ENCODE measurements around the gene HAPLN2. TPM values are rescaled to one million over a fixed set of nuclear protein-coding genes. Genes with fewer than 3 reads are reported as not detected.

HAPLN2 gene
- total and polyA plus RNA-seq, 2 donors (not counting 1 experiment from before 2014, with no cell fraction given) = 0.13 TPM; not detected in 1

DNA sequence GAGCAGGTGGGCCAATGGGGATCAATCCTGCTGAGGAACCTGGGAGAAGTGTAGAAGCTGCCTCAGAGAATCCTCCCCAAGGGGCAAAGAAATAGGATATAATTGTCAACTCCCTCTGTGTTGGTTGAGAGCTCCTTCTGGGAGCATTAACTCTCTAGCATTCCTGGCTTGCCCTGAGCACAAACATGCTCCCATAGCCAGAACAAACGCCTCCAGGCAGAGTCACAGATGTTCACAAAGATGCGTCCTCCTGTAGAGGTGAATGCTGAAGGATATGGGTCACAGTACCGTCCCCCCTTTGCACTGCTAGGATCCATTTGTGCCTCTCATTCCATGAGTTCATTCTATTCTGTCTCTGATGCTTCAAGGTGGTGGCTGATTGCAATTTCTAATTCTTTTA, 13.1 kb downstream of the HAPLN2 start:
- intact Hi-C loops (cut with micrococcal nuclease) = no loop called here
- ATAC-seq (ENCODE audit: low read depth) (no peak), DNase-seq (no peak)
- POLR2A ChIA-PET = no interaction called here
- TF ChIP-seq, protein P1, sequence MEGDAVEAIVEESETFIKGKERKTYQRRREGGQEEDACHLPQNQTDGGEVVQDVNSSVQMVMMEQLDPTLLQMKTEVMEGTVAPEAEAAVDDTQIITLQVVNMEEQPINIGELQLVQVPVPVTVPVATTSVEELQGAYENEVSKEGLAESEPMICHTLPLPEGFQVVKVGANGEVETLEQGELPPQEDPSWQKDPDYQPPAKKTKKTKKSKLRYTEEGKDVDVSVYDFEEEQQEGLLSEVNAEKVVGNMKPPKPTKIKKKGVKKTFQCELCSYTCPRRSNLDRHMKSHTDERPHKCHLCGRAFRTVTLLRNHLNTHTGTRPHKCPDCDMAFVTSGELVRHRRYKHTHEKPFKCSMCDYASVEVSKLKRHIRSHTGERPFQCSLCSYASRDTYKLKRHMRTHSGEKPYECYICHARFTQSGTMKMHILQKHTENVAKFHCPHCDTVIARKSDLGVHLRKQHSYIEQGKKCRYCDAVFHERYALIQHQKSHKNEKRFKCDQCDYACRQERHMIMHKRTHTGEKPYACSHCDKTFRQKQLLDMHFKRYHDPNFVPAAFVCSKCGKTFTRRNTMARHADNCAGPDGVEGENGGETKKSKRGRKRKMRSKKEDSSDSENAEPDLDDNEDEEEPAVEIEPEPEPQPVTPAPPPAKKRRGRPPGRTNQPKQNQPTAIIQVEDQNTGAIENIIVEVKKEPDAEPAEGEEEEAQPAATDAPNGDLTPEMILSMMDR (IDR thresholded peaks at IDR 0.05) = no peak
- TF ChIP-seq EZH2 (IDR thresholded peaks at IDR 0.05; ENCODE audit: borderline replicate concordance, insufficient read depth, low read depth, low read length, poor library complexity, severe bottlenecking) = no peak
- Histone ChIP-seq H3K9ac (ENCODE audit: low read length) (no peak overlapping the region), H3K27me3 (replicated peaks in 1 of 4; ENCODE audit: control extremely low read depth in 1 of 4, control insufficient read depth in 3 of 4, insufficient read depth in 4 of 4, low read length in 3 of 4) (peaks cover 0 to 34% (median 14%) of the 10 kb centered on the region in 4 experiments), H3K79me2 (ENCODE audit: control insufficient read depth, insufficient read depth, low read length) (no peaks in the 10 kb centered on the region), H3K27ac (ENCODE audit: low read length in 2 of 2) (no peak overlapping the region), H2AFZ (ENCODE audit: insufficient read depth, low read depth, low read length, poor library complexity, severe bottlenecking) (no peak overlapping the region), H3K4me2 (replicated peaks; ENCODE audit: low read depth, low read length, poor library complexity, severe bottlenecking) (no peak overlapping the region), H3K36me3 (replicated peaks in 1 of 2; ENCODE audit: control extremely low read depth in 1 of 2, control insufficient read depth in 1 of 2, extremely low read depth in 1 of 2, insufficient read depth in 2 of 2, low read length in 1 of 2) (no peaks in the 10 kb centered on the region), H3K9me3 (ENCODE audit: control extremely low read depth in 1 of 3, control insufficient read depth in 2 of 3, insufficient read depth in 1 of 3, low read length in 2 of 3) (no peaks in the 10 kb centered on the region), H4K20me1 (ENCODE audit: control insufficient read depth, insufficient read depth, low read length, poor library complexity, severe bottlenecking) (no peaks in the 10 kb centered on the region), H3K4me1 (ENCODE audit: control insufficient read depth in 2 of 2, insufficient read depth in 2 of 2, low read length in 2 of 2) (peaks cover 0 to under 1% of the 10 kb centered on the region in 2 donors), H3K4me3 (ENCODE audit: control extremely low read depth in 1 of 5, extremely low read depth in 1 of 5, insufficient read depth in 1 of 5, low read depth in 2 of 5, low read length in 4 of 5) (no peak overlapping the region)
- H3K27ac Mint-ChIP-seq = no peak overlapping the region
- no peaks in the 10 kb centered on the region for H3K9me3 Mint-ChIP-seq (ENCODE audit: insufficient read depth)
- no peaks in the 10 kb centered on the region for H3K4me1 Mint-ChIP-seq
- H3K4me3 Mint-ChIP-seq = no peak overlapping the region
- WGBS (ENCODE audit: insufficient coverage) = 67% methylated on average over 3 of the region's 3 CpGs
- H3K27me3 Mint-ChIP-seq = peaks cover 60% of the 10 kb centered on the region
- CTCF ChIA-PET = no interaction called here

DNA sequence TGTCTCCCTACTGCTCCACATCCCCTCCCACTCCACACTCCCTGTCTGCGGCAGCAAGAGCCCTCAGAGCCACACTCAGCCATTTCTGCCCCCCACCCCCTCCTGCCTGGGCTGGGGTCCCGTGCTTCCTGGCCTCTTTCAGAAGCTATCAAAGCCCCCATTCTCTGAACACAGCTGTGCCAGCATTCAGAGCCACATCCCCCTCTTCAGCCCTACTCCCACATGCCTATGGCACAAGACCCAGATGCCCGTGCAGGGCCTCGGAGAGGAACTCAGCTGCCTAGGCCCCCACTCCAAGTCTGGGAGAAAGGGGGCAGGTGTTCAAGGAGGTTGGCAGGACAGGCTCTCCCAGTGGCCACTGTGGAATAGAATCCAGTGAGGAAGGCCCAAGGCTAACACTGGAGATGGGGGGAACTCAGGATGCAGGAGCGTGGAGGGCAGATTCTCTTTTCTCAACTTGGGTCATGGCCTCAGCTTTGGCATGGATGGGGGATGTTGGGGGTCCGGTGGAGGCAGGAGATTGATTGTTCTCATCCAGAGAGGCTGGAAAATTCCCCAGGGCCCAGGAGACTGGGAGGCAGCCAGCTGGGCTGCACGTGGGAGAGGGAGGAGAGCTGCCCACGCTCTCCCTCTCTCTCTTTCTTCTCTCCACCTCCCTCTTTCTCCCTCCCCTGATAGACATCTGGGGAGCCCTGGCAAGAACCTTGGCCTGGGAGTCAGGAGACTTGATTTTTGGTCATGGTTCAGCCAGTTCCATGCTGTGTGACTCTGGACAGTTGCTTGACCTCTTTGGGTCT, 19.2 kb downstream of the HAPLN2 start:
- peaks cover 0 to 64% (median 40%) of the 10 kb centered on the region in 4 experiments for H3K27me3 ChIP-seq (replicated peaks in 1 of 4; ENCODE audit: control extremely low read depth in 1 of 4, control insufficient read depth in 3 of 4, insufficient read depth in 4 of 4, low read length in 3 of 4)
- Mint-ChIP-seq H3K27me3 (peaks cover 77% of the 10 kb centered on the region), H3K4me1 (peaks cover 19% of the 10 kb centered on the region), H3K27ac (no peak overlapping the region), H3K9me3 (ENCODE audit: insufficient read depth) (no peaks in the 10 kb centered on the region), H3K4me3 (no peak overlapping the region)
- 69% methylated on average over 4 of the region's 8 CpGs for WGBS (ENCODE audit: insufficient coverage)
- H3K9ac ChIP-seq (ENCODE audit: low read length) = no peak overlapping the region
- no peak for DNase-seq
- TF ChIP-seq, protein P1 (IDR thresholded peaks at IDR 0.05) = no peak
- no peak for TF ChIP-seq EZH2 (IDR thresholded peaks at IDR 0.05; ENCODE audit: borderline replicate concordance, insufficient read depth, low read depth, low read length, poor library complexity, severe bottlenecking)
- H3K4me2 ChIP-seq (replicated peaks; ENCODE audit: low read depth, low read length, poor library complexity, severe bottlenecking) = no peak overlapping the region
- POLR2A ChIA-PET = no interaction called here
- no peak for ATAC-seq (ENCODE audit: low read depth)
- no peaks in the 10 kb centered on the region for H4K20me1 ChIP-seq (ENCODE audit: control insufficient read depth, insufficient read depth, low read length, poor library complexity, severe bottlenecking)
- peaks cover 0 to 6% (median 0%) of the 10 kb centered on the region in 3 donors for H3K9me3 ChIP-seq (ENCODE audit: control extremely low read depth in 1 of 3, control insufficient read depth in 2 of 3, insufficient read depth in 1 of 3, low read length in 2 of 3)
- H3K4me1 ChIP-seq (ENCODE audit: control insufficient read depth in 2 of 2, insufficient read depth in 2 of 2, low read length in 2 of 2) = peaks cover 18 to 23% of the 10 kb centered on the region in 2 donors
- no peak overlapping the region for H3K4me3 ChIP-seq (ENCODE audit: control extremely low read depth in 1 of 5, extremely low read depth in 1 of 5, insufficient read depth in 1 of 5, low read depth in 2 of 5, low read length in 4 of 5)
- H3K27ac ChIP-seq (ENCODE audit: low read length in 2 of 2) = no peak overlapping the region
- no peaks in the 10 kb centered on the region for H3K36me3 ChIP-seq (replicated peaks in 1 of 2; ENCODE audit: control extremely low read depth in 1 of 2, control insufficient read depth in 1 of 2, extremely low read depth in 1 of 2, insufficient read depth in 2 of 2, low read length in 1 of 2)
- H3K79me2 ChIP-seq (ENCODE audit: control insufficient read depth, insufficient read depth, low read length) = no peaks in the 10 kb centered on the region
- intact Hi-C loops (cut with micrococcal nuclease) = no loop called here
- H2AFZ ChIP-seq (ENCODE audit: insufficient read depth, low read depth, low read length, poor library complexity, severe bottlenecking) = no peak overlapping the region
- CTCF ChIA-PET = interaction anchor here (0.7 to 1.8 kb wide), 5 partner anchors 10 to 253 kb away, joined by 3 to 7 read pairs (median 4); no protein-coding TSS in a partner anchor

Measured in B cell (primary cell).